Prostate gland (tissue), 2 donors: ENCODE measurements around the gene DUSP22.

ENCODE experiments used
- CTCF ChIP-seq, 4 experiments: fragments of 200-600 bp in 2 of 4; fragments of 450-650 bp in 2 of 4; sonication (generic) in 2 of 4; IDR thresholded peaks; 1 replicate in 3 of 4; 2 replicates in 1 of 4; pipeline ENCODE4 v1.5.1; 2016 to 2019; ENCODE audit warnings: antibody characterized with exemption in 4 of 4, mild to moderate bottlenecking in 2 of 4, moderate library complexity in 2 of 4
- POLR2A ChIP-seq: fragments of 450-650 bp; IDR thresholded peaks from one replicate; pipeline ENCODE4 v1.6.1; 2016; ENCODE audit warnings: antibody characterized with exemption, mild to moderate bottlenecking
- POLR2AphosphoS5 ChIP-seq: sonication (generic); formaldehyde crosslinking; IDR thresholded peaks from one replicate; pipeline ENCODE4 v1.6.1; 2017; ENCODE audit warnings: antibody characterized with exemption

- TF ChIP-seq CTCF (IDR thresholded peaks at IDR 0.05) (no peak), POLR2AphosphoS5 (no peak), POLR2A (no peak)
These were observed 40.4 kb upstream of the DUSP22 start for GRCh38 chr6:251920-252319.
